Lower leg skin (tissue), 3 donors: ENCODE results near the gene CPT1A.

Experiments
- POLR2A ChIP-seq, 2 donors: fragments of 450-650 bp; IDR thresholded peaks; one replicate each; pipeline ENCODE4 v1.6.1; 2016 to 2017; ENCODE audit warnings: antibody characterized with exemption in 2 of 2, mild to moderate bottlenecking in 1 of 2, moderate library complexity in 1 of 2
- TF ChIP-seq, protein P1 (sequence below), 3 donors: fragments of 450-650 bp; IDR thresholded peaks; one replicate each; pipeline ENCODE4 v1.5.1; 2016; ENCODE audit warnings: antibody characterized with exemption in 3 of 3, mild to moderate bottlenecking in 3 of 3, moderate library complexity in 2 of 3

DNA sequence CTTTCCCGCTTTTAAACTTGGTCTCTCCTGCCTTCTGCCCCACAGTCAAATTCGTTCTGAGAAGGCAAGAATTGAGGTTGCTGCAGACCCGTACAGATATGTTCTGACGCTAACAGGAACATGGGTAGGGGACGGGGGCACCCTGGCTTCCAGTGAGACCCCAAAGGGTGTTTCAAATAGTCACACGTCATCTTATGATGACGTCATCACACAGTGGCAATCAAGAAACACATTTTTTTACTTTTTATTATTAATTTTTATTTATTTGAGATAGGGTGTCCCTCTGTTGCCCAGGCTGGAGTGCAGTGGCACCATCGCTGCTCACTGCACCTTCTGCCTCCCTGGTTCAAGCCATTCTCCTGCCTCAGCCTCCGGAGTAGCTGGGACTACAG lies 67.5 kb downstream of the CPT1A start:
- TF ChIP-seq, protein P1, sequence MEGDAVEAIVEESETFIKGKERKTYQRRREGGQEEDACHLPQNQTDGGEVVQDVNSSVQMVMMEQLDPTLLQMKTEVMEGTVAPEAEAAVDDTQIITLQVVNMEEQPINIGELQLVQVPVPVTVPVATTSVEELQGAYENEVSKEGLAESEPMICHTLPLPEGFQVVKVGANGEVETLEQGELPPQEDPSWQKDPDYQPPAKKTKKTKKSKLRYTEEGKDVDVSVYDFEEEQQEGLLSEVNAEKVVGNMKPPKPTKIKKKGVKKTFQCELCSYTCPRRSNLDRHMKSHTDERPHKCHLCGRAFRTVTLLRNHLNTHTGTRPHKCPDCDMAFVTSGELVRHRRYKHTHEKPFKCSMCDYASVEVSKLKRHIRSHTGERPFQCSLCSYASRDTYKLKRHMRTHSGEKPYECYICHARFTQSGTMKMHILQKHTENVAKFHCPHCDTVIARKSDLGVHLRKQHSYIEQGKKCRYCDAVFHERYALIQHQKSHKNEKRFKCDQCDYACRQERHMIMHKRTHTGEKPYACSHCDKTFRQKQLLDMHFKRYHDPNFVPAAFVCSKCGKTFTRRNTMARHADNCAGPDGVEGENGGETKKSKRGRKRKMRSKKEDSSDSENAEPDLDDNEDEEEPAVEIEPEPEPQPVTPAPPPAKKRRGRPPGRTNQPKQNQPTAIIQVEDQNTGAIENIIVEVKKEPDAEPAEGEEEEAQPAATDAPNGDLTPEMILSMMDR (IDR thresholded peaks at IDR 0.05): no peak
- no peak for TF ChIP-seq POLR2A (IDR thresholded peaks at IDR 0.05)
